ENCODE data around the gene KLK1. TPM values are rescaled to one million over a fixed set of nuclear protein-coding genes. Genes with fewer than 3 reads are reported as not detected.

The KLK1 gene
- total RNA-seq, 6 experiments from 2014 or later, result not detected

DNA sequence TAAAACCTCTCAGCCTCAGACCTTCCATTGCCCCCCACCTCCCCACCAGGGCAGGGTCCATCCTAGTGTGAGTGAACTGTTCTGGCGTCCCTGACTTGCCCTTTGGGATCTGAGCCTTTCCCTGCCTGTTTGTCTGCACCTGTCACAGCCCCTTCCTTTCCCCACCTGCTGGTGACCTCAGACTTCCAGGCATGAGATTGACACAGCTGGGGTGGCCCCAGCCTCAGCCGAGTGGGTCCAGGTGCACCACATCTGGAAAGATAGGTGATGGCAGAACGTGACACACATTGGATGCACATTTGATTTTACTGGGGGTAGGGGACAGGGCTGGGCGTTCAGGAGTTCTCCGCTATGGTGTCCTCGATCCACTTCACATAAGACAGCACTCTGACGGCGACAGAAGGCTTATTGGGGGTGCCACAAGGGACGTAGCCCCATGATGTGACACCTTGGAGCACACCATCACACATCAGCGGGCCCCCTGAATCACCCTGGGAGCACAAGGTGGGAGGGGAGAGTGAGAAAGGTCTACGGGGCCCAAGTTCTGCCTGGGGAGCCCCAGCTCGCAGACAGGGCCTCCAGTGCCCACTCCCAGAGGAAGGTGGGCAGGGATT, 4.6 kb downstream of the KLK1 start:
- no peaks in the 10 kb centered on the region for H3K9me3 ChIP-seq
- H3K27ac ChIP-seq, result no peak overlapping the region
- 38% methylated on average over 4 of the region's 12 CpGs for WGBS (ENCODE audit: insufficient coverage, low coverage, low lambda C conversion rate, missing lambda C conversion rate)
- H3K36me3 ChIP-seq, result no peaks in the 10 kb centered on the region
- intact Hi-C loops (cut with DNase I), result no loop called here
- DNase-seq (no peak), ATAC-seq (no peak)
- no peak overlapping the region for H3K4me3 ChIP-seq
- H3K4me1 ChIP-seq, result peaks cover 0 to 4% (median 0%) of the 10 kb centered on the region in 4 donors
- TF ChIP-seq, protein P1, sequence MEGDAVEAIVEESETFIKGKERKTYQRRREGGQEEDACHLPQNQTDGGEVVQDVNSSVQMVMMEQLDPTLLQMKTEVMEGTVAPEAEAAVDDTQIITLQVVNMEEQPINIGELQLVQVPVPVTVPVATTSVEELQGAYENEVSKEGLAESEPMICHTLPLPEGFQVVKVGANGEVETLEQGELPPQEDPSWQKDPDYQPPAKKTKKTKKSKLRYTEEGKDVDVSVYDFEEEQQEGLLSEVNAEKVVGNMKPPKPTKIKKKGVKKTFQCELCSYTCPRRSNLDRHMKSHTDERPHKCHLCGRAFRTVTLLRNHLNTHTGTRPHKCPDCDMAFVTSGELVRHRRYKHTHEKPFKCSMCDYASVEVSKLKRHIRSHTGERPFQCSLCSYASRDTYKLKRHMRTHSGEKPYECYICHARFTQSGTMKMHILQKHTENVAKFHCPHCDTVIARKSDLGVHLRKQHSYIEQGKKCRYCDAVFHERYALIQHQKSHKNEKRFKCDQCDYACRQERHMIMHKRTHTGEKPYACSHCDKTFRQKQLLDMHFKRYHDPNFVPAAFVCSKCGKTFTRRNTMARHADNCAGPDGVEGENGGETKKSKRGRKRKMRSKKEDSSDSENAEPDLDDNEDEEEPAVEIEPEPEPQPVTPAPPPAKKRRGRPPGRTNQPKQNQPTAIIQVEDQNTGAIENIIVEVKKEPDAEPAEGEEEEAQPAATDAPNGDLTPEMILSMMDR (IDR thresholded peaks at IDR 0.05), result no peak
- no peak for TF ChIP-seq POLR2A (IDR thresholded peaks at IDR 0.05)
- H3K27me3 ChIP-seq, result peaks cover 0 to 2% of the 10 kb centered on the region in 2 donors

DNA sequence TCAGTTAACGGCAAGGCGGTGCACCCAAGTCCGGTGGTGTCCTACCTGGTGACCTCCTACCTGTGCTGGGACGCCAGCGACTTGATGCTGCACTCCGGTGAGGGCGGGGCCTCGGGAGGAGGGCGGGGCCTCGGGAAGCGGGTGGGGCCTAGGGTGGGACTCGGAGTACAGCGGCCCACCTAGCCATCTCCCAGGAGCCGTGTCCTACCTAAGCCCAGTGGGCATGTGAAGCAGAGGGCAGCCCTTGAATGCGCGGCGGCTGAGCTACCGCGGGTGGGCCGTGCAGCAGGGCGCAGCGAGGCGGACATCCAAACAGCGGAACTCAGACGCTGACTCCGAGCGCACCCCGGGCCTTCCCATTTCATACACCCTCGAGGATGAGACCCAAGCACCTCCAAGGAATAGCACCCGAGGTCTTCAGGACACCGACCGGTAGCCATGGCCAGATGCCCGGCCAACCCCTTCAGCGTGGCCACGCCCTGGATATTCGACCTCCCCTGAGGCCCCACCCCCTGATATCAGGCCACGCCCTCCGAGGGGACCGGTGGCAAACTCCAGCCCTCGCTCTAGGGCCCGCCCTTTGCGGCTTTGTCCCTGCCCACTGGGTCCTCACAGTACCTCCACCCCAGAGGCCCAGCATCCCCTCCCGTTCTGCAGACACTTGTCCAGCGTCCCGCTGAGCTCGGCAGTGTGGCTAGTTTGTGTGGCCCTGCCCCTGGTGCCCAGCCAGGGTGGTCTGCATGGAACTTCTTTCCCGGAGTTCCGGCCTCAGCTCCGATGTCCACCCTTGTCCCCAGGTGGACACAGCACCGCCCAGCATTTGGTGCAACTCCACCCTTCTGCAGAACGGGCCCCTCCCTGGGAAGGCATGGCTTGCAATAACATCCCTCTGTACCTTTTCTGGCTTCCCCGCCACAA, 5.4 kb downstream of the KLK1 start:
- DNase-seq (no peak), ATAC-seq (peak in 3 of 4 donors; percentile 17 to 35 (median 25))
- WGBS (ENCODE audit: insufficient coverage, low coverage, low lambda C conversion rate, missing lambda C conversion rate), result 6% methylated on average over 14 of the region's 52 CpGs
- Histone ChIP-seq H3K4me1 (peaks cover 0 to 4% (median 0%) of the 10 kb centered on the region in 4 donors), H3K27ac (no peak overlapping the region), H3K4me3 (no peak overlapping the region), H3K36me3 (no peaks in the 10 kb centered on the region), H3K27me3 (peaks cover 0 to 2% of the 10 kb centered on the region in 2 donors), H3K9me3 (no peaks in the 10 kb centered on the region)
- intact Hi-C loops (cut with DNase I), result no loop called here
- no peak for TF ChIP-seq POLR2A (IDR thresholded peaks at IDR 0.05)
- TF ChIP-seq, protein P1 (IDR thresholded peaks at IDR 0.05), result no peak

DNA sequence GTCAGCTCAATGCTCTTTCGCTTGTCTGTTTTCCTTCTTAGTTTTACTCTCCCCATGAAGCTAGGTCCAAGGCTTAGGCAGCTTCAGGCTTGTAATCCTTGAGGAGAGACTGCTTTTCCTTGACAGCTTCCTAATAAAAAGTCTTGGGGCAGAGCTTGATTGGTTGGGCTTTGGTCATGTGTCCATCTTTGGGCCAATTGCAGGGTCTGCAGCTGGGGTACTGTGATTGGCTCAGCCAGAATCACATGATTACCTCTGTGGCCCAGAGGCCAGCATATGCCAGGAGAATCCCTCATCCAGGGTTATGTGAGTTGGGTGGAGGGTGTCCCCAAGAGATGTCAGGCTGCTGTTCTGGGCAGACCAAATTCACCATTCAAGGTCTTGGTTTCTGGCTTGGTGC, 8.1 kb downstream of the KLK1 start:
- Histone ChIP-seq H3K4me1 (peaks cover 0 to 4% (median 0%) of the 10 kb centered on the region in 4 donors), H3K4me3 (no peak overlapping the region), H3K27ac (no peak overlapping the region), H3K9me3 (no peaks in the 10 kb centered on the region), H3K27me3 (peaks cover 0 to 2% of the 10 kb centered on the region in 2 donors), H3K36me3 (no peaks in the 10 kb centered on the region)
- WGBS (ENCODE audit: insufficient coverage, low coverage, low lambda C conversion rate, missing lambda C conversion rate), result 86% methylated on average over 1 of the region's 1 CpG
- ATAC-seq (no peak), DNase-seq (no peak)
- intact Hi-C loops (cut with DNase I), result no loop called here
- TF ChIP-seq, protein P1 (IDR thresholded peaks at IDR 0.05), result no peak
- TF ChIP-seq POLR2A (IDR thresholded peaks at IDR 0.05), result no peak

DNA sequence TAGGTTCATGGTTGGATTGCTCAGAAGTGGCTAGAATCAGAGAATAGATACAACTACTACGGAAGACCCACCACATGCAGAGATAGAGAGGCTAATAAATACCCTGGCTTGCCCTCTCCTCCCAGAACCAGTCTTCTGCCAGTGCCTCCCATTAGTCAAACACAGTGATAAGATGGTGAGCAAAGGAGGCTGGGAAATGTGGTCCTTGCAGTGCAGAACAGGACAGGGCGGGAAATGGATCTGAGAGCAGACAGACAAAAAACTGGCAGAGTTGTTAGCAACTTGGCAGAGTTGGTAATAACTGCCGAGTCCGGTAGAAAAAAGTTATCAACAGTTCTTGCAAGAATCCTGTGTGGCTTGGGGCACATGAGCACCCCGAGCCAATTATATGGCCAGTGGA, 8.7 kb downstream of the KLK1 start:
- TF ChIP-seq, protein P1 (IDR thresholded peaks at IDR 0.05), result no peak
- no peak for TF ChIP-seq POLR2A (IDR thresholded peaks at IDR 0.05)
- ATAC-seq (no peak), DNase-seq (no peak)
- intact Hi-C loops (cut with DNase I), result no loop called here
- H3K9me3 ChIP-seq, result no peaks in the 10 kb centered on the region
- H3K4me3 ChIP-seq, result no peak overlapping the region
- no peak overlapping the region for H3K27ac ChIP-seq
- peaks cover 0 to 2% of the 10 kb centered on the region in 2 donors for H3K27me3 ChIP-seq
- peaks cover 0 to 4% (median 0%) of the 10 kb centered on the region in 4 donors for H3K4me1 ChIP-seq
- H3K36me3 ChIP-seq, result no peaks in the 10 kb centered on the region
- 51% methylated on average over 3 of the region's 5 CpGs for WGBS (ENCODE audit: insufficient coverage, low coverage, low lambda C conversion rate, missing lambda C conversion rate)

All from right lobe of liver (tissue), 6 donors.